Lower leg skin (tissue), 4 donors: ENCODE data around the gene PIEZO2. TPM values are rescaled to one million over a fixed set of nuclear protein-coding genes. Genes with fewer than 3 reads are reported as not detected.
"Not testable (repeated sequence)": the region's sequence is repeated elsewhere in the genome, so short reads cannot be mapped to it uniquely, and the experiment has no call there.

Experiments used
- DNase-seq, 2 donors: peaks; one replicate each; pipeline ENCODE4 v3.0.0-alpha.2; 2019; ENCODE audit warnings: low spot score in 2 of 2
- H3K4me3 ChIP-seq: fragments of 200-600 bp; sonication (generic); 2 replicates; pipeline ENCODE4 v1.5.1; 2017; ENCODE audit warnings: mild to moderate bottlenecking, low read depth; ENCODE audit not compliant: poor library complexity, severe bottlenecking
- WGBS, 2 donors: methylation state at CpG; one replicate each; pipeline ENCODE4 v1.1.5; 2018; 5-methylcytosine and 5-hydroxymethylcytosine counted together
- intact Hi-C: fragments of 100-400 bp; cut with DNase I; formaldehyde crosslinking; loops from one replicate; pipeline ENCODE4 v1.15.0; 2023; ENCODE audit warnings: low total_unique reads
- microRNA-seq, 2 donors: library from miRNA; unstranded; fragments of <30 nt; microRNA quantifications; one replicate each; pipeline ENCODE4, GENCODE V29; 2016; ENCODE audit warnings: borderline replicate concordance in 2 of 2, borderline number of aligned reads in 1 of 2
- total RNA-seq, 4 donors: library from RNA; depleted of rRNA; stranded (reverse); fragments of >200 nt; gene quantifications; one replicate each; pipeline ENCODE4 v1.1.0, GENCODE V29; 2016

Gene PIEZO2
- total RNA-seq, 4 donors from 2014 or later, result 0.30 to 1.8 (median 0.64) TPM

GRCh38 chr18:10620670-10621329, 528.6 kb downstream of the PIEZO2 start:
- intact Hi-C loops, H3K4me3 ChIP-seq: not testable (repeated sequence)

More at GRCh38 chr18:10620670-10621329, 528.6 kb downstream of the PIEZO2 start:
- DNase-seq, result not testable (repeated sequence)
- WGBS, 2 donors, result 59 to 71% methylated on average over 2 of the region's 2 CpGs

Small RNAs within 50 kb of the gene (microRNA-seq; reads per million reads assigned to microRNA genes)
- 0 to 1.1 reads per million in 2 donors for gene MIR6788
